Endometrial microvascular endothelial cells (primary cell): Measurements from ENCODE around the gene NKX1-1. TPM values are rescaled to one million over a fixed set of nuclear protein-coding genes. Genes with fewer than 3 reads are reported as not detected.
"Not testable (repeated sequence)": the region's sequence is repeated elsewhere in the genome, so short reads cannot be mapped to it uniquely, and the experiment has no call there.

Source experiments
- in situ Hi-C: cut with HindIII; loops from 2 replicates; pipeline ENCODE4 v1.10.0; 2017; ENCODE audit warnings: low sequenced_read_pairs, low pct_unique_long_range_greater_than_20kb; ENCODE audit errors: inconsistent ontology term
- total RNA-seq: library from RNA; depleted of rRNA; stranded (reverse); fragments of >200 nt; gene quantifications from one replicate; pipeline ENCODE4 v1.2.3, GENCODE V29; 2015; ENCODE audit errors: inconsistent ontology term

NKX1-1 gene
- total RNA-seq, 1 donor from 2014 or later = not detected

DNA sequence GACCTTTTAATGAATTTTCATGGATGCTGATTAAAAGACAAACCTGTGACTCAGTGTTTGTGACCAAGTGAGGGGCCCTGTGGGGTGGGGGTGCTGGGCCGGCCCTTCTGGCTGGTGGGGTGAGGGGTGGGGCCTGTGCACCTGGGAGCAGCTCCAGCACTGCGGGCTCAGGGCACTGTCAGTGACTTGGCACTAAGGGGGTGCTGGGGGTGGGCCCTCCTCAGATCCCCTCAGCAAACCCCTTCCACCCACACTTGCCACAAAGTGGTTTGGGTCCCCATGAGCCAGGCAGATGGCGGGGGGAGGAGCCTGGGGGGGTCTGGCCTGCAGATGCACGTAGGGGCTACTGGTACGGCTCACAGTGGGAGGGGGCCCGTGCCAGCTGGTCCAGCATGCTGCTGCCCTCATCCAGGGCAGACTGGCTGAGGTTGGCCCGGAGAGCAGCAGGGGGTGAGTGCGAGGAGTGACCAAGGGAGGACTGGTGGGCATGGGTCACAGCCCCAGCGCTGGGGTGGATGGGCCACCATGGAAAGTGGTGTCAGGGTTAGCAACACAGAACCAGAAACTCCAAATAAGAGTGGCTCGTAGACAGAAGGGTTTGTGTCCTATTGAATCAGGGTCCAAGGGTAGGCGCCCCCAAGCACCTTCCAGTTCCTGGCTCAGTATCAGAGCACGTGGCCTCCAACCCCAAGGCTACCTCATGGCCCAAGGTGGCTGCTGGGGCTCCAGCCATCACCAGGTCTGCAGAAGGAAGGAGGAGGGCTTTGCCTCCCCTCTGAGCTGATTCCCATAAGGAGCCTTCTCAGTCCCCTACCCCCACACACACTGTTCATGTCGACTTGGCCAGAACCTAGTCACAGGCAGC lies 10.1 kb downstream of the NKX1-1 start:
- in situ Hi-C loops = no loop called here

- in situ Hi-C loops = not testable (repeated sequence)
Measured at GRCh38 chr4:1395389-1395820, 10.8 kb downstream of the NKX1-1 start.

DNA sequence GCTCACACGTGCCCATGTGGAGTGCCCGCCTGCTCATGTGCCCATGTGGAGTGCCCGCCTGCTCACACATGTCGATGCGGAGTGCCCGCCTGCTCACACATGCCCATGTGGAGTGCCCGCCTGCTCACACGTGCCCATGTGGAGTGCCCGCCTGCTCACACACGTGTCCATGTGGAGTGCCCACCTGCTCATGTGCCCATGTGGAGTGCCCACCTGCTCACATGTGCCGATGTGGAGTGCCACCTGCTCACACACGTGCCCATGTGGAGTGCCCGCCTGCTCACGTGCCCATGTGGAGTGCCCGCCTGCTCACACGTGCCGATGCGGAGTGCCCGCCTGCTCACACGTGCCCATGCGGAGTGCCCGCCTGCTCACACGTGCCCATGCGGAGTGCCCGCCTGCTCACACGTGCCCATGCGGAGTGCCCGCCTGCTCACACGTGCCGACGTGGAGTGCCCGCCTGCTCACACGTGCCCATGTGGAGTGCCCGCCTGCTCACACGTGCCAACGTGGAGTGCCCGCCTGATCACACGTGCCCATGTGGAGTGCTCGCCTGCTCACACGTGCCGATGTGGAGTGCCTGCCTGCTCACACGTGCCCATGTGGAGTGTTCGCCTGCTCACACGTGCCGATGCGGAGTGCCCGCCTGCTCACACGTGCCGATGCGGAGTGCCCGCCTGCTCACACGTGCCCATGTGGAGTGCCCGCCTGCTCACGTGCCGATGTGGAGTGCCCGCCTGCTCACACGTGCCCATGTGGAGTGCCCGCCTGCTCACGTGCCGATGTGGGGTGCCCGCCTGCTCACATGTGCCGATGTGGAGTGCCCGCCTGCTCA lies 11.5 kb downstream of the NKX1-1 start:
- in situ Hi-C loops = not testable (repeated sequence)

DNA sequence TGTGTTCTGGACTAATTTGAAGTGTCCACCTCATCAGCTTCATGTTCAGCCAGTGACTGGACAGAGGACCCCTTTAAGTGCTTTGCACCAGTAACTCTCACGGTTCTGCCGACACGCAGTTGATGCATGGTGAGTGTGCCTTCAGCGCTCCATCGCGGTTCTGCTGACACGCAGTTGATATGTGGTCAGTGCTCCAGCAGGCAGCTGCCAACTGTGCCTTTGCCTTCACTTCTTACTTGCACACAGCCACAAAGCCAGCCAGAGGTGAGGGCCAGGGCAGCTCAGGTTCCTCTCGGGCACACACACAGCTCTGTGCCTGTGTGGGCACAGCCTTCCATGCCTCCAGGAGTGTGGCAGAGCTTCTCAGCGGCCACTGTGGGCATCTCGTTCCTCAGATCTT lies 12.4 kb downstream of the NKX1-1 start:
- in situ Hi-C loops = no loop called here

- in situ Hi-C loops = not testable (repeated sequence)
Measured at GRCh38 chr4:1393363-1393762, 12.9 kb downstream of the NKX1-1 start.

- in situ Hi-C loops = no loop called here
Measured at GRCh38 chr4:1385373-1386340, 20.6 kb downstream of the NKX1-1 start.

DNA sequence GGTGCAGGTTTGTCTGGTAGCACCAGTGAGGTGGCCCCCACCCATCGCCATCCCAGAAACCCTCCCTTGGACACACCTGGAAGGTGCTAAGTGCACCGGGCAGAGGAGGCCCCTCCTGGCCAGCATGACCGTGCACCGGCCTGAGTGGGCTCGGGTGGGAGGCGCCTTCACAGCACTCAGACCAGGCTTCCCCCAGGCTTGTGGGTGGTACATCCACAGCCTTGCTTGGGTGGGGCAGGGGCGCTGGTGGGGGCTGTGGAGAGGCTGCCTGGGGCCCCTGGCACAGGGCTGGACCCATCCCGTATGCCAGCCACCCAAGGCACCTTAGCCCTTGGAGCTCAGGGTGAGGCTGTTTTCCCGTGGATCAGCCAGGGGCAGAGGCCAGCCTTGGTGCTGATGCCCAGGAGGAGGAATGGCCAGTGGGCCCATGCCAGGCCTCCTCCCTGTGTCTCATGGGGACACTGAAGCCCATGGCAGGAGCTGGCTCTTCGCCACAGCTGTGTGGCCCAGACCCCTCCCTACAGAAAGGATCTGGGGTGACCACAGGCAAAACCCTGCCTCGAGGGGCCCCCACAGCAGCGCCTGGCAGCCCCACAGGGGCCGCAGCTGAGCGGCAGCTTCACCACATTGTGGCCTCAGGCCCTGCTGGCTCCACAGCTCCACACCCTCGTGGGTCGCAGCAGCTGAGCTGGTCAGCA lies 21.4 kb downstream of the NKX1-1 start:
- in situ Hi-C loops = no loop called here

- in situ Hi-C loops = no loop called here
Measured at GRCh38 chr4:1383728-1384591, 22.3 kb downstream of the NKX1-1 start.

- in situ Hi-C loops = no loop called here
Measured at GRCh38 chr4:1382776-1383727, 23.2 kb downstream of the NKX1-1 start.

DNA sequence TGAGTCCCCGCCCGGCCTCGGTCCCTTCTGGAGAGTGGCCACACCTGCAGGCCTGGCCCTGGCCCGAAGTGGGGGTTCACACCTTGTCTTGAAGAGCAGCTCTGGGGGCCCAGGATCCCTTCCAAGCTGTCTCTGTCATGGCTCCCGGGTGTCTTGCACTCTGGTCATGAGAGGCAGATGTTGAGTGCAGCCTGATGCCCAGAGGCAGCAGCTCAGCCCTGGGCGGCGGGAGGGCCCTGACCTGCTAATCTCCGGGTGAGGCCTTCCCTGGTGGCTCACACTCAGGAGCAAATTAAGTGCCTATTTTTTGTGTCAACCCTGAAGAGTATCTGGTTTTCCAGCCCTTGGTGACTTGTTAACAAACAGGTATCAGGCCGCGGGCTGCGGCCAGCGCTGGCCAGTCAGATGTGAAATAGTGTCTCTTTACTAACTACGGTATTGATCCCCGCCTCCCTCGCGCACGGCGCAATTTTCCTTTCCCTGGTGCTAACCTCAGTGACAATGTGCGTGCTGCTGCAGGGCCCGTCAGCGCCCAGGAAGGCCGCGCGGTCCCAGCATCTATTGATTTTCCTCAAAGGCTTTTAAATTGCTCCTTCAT lies 24.2 kb downstream of the NKX1-1 start:
- in situ Hi-C loops = no loop called here

DNA sequence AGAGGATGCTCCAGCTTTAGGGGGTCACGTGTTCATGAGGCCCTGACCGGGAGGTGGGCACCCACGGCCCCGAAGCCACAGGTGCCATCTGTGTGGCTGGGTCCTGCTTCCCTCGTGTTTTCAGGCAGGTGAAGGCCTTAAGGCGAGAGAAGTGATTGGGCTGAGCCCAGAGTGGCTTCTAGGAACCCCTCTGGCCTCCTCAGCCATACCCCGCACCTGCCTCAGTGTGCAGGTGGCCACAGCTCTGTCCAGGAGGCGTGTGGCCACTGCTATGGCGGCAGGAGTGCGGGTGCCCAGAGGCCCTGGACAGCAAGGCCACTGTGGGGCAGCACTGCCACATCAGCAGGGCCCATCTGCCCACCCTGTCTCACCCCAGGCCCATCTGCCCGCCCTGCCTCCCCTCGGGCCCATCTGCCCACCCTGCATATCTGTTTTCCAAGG lies 25.0 kb downstream of the NKX1-1 start:
- in situ Hi-C loops = no loop called here

- in situ Hi-C loops = no loop called here
Measured at GRCh38 chr4:1380368-1381151, 25.7 kb downstream of the NKX1-1 start.

- in situ Hi-C loops = no loop called here
Measured at GRCh38 chr4:1379801-1380331, 26.4 kb downstream of the NKX1-1 start.

DNA sequence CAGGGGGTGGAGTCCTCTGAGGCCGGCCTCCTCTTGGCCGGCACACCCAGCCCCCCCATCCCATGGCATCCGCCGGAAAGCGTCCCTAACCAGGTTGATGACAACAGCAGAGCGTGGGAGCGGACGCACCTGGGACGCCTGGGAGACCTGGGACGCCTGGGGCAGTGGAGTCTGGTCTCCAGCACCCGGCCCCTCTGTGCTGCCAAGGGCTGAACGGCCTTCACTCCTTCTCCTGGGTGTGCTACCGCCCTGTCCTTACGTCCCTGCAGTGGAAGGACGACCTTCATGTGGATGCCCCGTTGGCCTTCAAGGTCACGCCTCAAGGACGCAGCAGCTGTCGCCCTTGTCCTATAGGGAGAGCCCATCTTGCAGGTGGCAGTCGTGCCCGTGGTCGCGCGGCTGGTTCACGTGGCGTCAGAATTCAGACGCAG lies 26.9 kb downstream of the NKX1-1 start:
- in situ Hi-C loops = no loop called here
